HCT116 (cell line): ENCODE data around the gene UBE2E2. TPM values are rescaled to one million over a fixed set of nuclear protein-coding genes. Genes with fewer than 3 reads are reported as not detected.

Experiments
- ATAC-seq: fragments of 200-7000 bp; cut with Tn5 transposase; 2 replicates; pipeline ENCODE4 v1.9.1; 2020; ENCODE audit warnings: mild to moderate bottlenecking, moderate library complexity
- BruUV-seq: library from RNA; stranded (reverse); fragments of 400-500 nt; replicated peaks from 2 replicates; lab custom pipeline; 2021; lab: Mats Ljungman, UMichigan
- CTCF ChIA-PET: fragments of 300-600 bp; sonication (Branson Sonifier 250); formaldehyde crosslinking; loops from one replicate; lab custom pipeline; 2021; ENCODE audit warnings: antibody characterized with exemption; lab: Charles Lee
- POLR2A ChIA-PET: fragments of 300-600, 350-600 bp; sonication (Branson Sonifier 250); formaldehyde crosslinking; loops from one replicate; lab custom pipeline; 2021; ENCODE audit warnings: antibody characterized with exemption; lab: Charles Lee
- RAD21 ChIA-PET, 2 experiments: fragments of 300-600 bp; sonication (Branson Sonifier 250); formaldehyde crosslinking; loops; one replicate each; lab custom pipeline; 2023; ENCODE audit warnings: low total read pairs in 2 of 2; ENCODE audit not compliant: uncharacterized antibody in 2 of 2, unreplicated experiment in 2 of 2, low non-redundant PET in 1 of 2; lab: Charles Lee
- DNase-seq: peaks from one replicate; pipeline ENCODE4 v3.0.0-alpha.2; 2010; ENCODE audit warnings: low read depth, low spot score
- H2AFZ ChIP-seq: fragments of 200-600 bp; shearing (Covaris generic), sonication (generic); 2 replicates; pipeline ENCODE4 v1.6.1; 2017; ENCODE audit warnings: low read depth, mixed run types, mixed read lengths, antibody characterized with exemption, low read length; ENCODE audit not compliant: poor library complexity, severe bottlenecking
- H3K27ac ChIP-seq: 2 replicates; pipeline ENCODE4 v1.5.1; 2012; ENCODE audit warnings: low read depth, low read length
- H3K27me3 ChIP-seq: fragments of 200-600 bp; sonication (generic); 2 replicates; pipeline ENCODE4 v1.6.1; 2016; ENCODE audit warnings: mixed run types, low read length, mixed read lengths; ENCODE audit not compliant: insufficient read depth
- H3K36me3 ChIP-seq, 2 experiments: fragments of 200-500 bp in 1 of 2; fragments of 200-600 bp in 1 of 2; sonication (Bioruptor generic) in 1 of 2; sonication (generic) in 1 of 2; 2 replicates each; pipeline versions ENCODE4 v1.5.1 to v1.6.1; 2014 to 2016; ENCODE audit warnings: low read length in 2 of 2, inconsistent platforms in 1 of 2, mixed read lengths in 1 of 2, mixed run types in 1 of 2; ENCODE audit not compliant: insufficient read depth in 2 of 2, control insufficient read depth in 1 of 2
- H3K4me1 ChIP-seq, 2 experiments: fragments of 200-600 bp in 1 of 2; sonication (generic) in 1 of 2; 2 replicates each; pipeline versions ENCODE4 v1.5.1 to v1.6.1; 2012 to 2017; ENCODE audit warnings: low read length in 2 of 2, inconsistent platforms in 1 of 2, mild to moderate bottlenecking in 1 of 2, mixed read lengths in 1 of 2, mixed run types in 1 of 2, moderate library complexity in 1 of 2; ENCODE audit not compliant: insufficient read depth in 2 of 2, control insufficient read depth in 1 of 2
- H3K4me2 ChIP-seq: fragments of 200-600 bp; sonication (generic); 2 replicates; pipeline ENCODE4 v1.6.1; 2017; ENCODE audit warnings: mixed run types, low read length, mixed read lengths
- H3K4me3 ChIP-seq, 2 experiments: fragments of 200-600 bp in 1 of 2; sonication (generic) in 1 of 2; replicated peaks in 1 of 2; 2 replicates each; pipeline ENCODE4 v1.5.1; 2011 to 2016; ENCODE audit warnings: low read length in 2 of 2, control low read depth in 1 of 2, low read depth in 1 of 2, mild to moderate bottlenecking in 1 of 2, mixed read lengths in 1 of 2, mixed run types in 1 of 2
- H3K79me2 ChIP-seq: fragments of 200-600 bp; sonication (generic); 2 replicates; pipeline ENCODE4 v1.6.1; 2017; ENCODE audit warnings: mild to moderate bottlenecking, mixed run types, low read length, moderate library complexity, mixed read lengths; ENCODE audit not compliant: insufficient read depth
- H3K9ac ChIP-seq: fragments of 200-600 bp; sonication (generic); 2 replicates; pipeline ENCODE4 v1.6.1; 2016; ENCODE audit warnings: low read length, mixed read lengths
- H3K9me2 ChIP-seq: fragments of 200-600 bp; sonication (generic), shearing (Covaris generic); 2 replicates; pipeline ENCODE4 v1.6.1; 2017; ENCODE audit warnings: mixed run types, mild to moderate bottlenecking, moderate library complexity; ENCODE audit not compliant: insufficient read depth
- H3K9me3 ChIP-seq, 2 experiments: fragments of 200-500 bp in 1 of 2; fragments of 200-600 bp in 1 of 2; sonication (Bioruptor generic) in 1 of 2; sonication (generic) in 1 of 2; 2 replicates each; pipeline ENCODE4 v1.6.1; 2014 to 2017; ENCODE audit warnings: low read length in 2 of 2, mixed read lengths in 2 of 2, inconsistent platforms in 1 of 2, low read depth in 1 of 2, mild to moderate bottlenecking in 1 of 2, mixed run types in 1 of 2, moderate library complexity in 1 of 2; ENCODE audit not compliant: control insufficient read depth in 1 of 2, insufficient read depth in 1 of 2
- H4K20me1 ChIP-seq: fragments of 200-600 bp; sonication (generic), shearing (Covaris generic); 2 replicates; pipeline ENCODE4 v1.6.1; 2017; ENCODE audit warnings: mixed run types, mild to moderate bottlenecking, moderate library complexity; ENCODE audit not compliant: insufficient read depth
- CBX3 ChIP-seq: IDR thresholded peaks from 2 replicates; pipeline ENCODE4 v1.6.1; 2012; ENCODE audit warnings: low read depth
- EZH2phosphoT487 ChIP-seq: fragments of 200-600 bp; IDR thresholded peaks from 2 replicates; pipeline ENCODE4 v1.6.1; 2018; ENCODE audit warnings: antibody characterized with exemption, borderline replicate concordance
- FOSL1 ChIP-seq: IDR thresholded peaks from 2 replicates; pipeline ENCODE4 v1.6.1; 2012; ENCODE audit warnings: low read depth
- JUND ChIP-seq: IDR thresholded peaks from 2 replicates; pipeline ENCODE4 v1.6.1; 2012
- POLR2A ChIP-seq: IDR thresholded peaks from 2 replicates; pipeline ENCODE4 v1.7.0; 2011; ENCODE audit warnings: borderline replicate concordance; ENCODE audit not compliant: insufficient read depth, insufficient read length; ENCODE audit errors: extremely low read depth
- SIN3A ChIP-seq: IDR thresholded peaks from 2 replicates; pipeline ENCODE4 v1.6.1; 2012; ENCODE audit warnings: low read depth
- SP1 ChIP-seq: IDR thresholded peaks from 2 replicates; pipeline ENCODE4 v1.6.1; 2012; ENCODE audit warnings: low read depth
- SRF ChIP-seq: IDR thresholded peaks from 2 replicates; pipeline ENCODE4 v1.6.1; 2012; ENCODE audit warnings: low read depth
- ZFX ChIP-seq: fragments of 450-650 bp; IDR thresholded peaks from 2 replicates; pipeline ENCODE4 v1.6.1; 2017
- ZNF274 ChIP-seq: fragments of 200-500 bp; sonication (Bioruptor generic); IDR thresholded peaks from 2 replicates; pipeline ENCODE4 v1.6.1; 2014; ENCODE audit warnings: mild to moderate bottlenecking, low read depth, low read length, inconsistent platforms
- intact Hi-C: fragments of 100-400 bp; cut with micrococcal nuclease; formaldehyde crosslinking; loops from 2 replicates; pipeline ENCODE4 v1.10.0; 2022
- total RNA-seq: library from RNA; stranded (reverse); gene quantifications from one replicate; pipeline ENCODE4 v1.2.1, GENCODE V29; 2021; ENCODE audit not compliant: unreplicated experiment
- TF ChIP-seq, protein P1 (sequence below): IDR thresholded peaks from 2 replicates; pipeline ENCODE4 v1.6.1; 2011; ENCODE audit warnings: mild to moderate bottlenecking, low read length, moderate library complexity; ENCODE audit not compliant: insufficient replicate concordance; ENCODE audit errors: extremely low read depth
- TF ChIP-seq, protein P2 (sequence below): IDR thresholded peaks from 2 replicates; pipeline ENCODE4 v1.6.1; 2012
- TF ChIP-seq, protein P3 (sequence below): IDR thresholded peaks from 2 replicates; pipeline ENCODE4 v1.6.1; 2012

UBE2E2 gene
- total RNA-seq, 1 experiment from 2014 or later = 21.4 TPM

DNA sequence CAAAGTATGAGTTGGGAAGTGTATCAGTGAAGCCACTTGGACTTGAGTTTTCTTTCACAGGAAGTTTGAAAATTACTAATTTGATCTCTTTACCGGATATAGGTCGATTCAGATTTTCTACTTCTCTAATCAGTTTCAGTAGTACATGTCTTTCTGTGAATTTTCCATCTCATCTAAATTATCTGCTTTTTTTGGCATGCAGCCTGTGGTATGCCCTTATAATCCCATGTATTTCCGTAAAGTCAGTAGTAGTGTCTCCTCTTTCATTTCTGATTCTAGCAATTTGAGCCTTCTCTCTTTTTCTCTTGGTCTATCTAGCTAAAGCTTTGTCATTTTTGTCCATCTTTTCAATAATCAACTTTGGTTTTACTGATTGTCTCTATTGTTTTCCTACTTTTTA lies 434.2 kb downstream of the UBE2E2 start:
- H3K27ac ChIP-seq = no peak overlapping the region
- BruUV-seq = no TSS peak
- ChIA-PET POLR2A (no interaction called here), CTCF (no interaction called here), RAD21 (no interaction called here)
- H3K27me3 ChIP-seq = no peaks in the 10 kb centered on the region
- H3K4me1 ChIP-seq = no peaks in the 10 kb centered on the region
- H3K36me3 ChIP-seq = no peaks in the 10 kb centered on the region
- intact Hi-C loops = no loop called here
- no peaks in the 10 kb centered on the region for H3K9me2 ChIP-seq
- no peak overlapping the region for H2AFZ ChIP-seq
- TF ChIP-seq, protein P1, sequence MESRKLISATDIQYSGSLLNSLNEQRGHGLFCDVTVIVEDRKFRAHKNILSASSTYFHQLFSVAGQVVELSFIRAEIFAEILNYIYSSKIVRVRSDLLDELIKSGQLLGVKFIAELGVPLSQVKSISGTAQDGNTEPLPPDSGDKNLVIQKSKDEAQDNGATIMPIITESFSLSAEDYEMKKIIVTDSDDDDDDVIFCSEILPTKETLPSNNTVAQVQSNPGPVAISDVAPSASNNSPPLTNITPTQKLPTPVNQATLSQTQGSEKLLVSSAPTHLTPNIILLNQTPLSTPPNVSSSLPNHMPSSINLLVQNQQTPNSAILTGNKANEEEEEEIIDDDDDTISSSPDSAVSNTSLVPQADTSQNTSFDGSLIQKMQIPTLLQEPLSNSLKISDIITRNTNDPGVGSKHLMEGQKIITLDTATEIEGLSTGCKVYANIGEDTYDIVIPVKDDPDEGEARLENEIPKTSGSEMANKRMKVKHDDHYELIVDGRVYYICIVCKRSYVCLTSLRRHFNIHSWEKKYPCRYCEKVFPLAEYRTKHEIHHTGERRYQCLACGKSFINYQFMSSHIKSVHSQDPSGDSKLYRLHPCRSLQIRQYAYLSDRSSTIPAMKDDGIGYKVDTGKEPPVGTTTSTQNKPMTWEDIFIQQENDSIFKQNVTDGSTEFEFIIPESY = no peak
- no peak for TF ChIP-seq CBX3
- no peak for TF ChIP-seq SRF
- TF ChIP-seq, protein P2, sequence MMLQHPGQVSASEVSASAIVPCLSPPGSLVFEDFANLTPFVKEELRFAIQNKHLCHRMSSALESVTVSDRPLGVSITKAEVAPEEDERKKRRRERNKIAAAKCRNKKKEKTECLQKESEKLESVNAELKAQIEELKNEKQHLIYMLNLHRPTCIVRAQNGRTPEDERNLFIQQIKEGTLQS = no peak
- TF ChIP-seq POLR2A = no peak
- no peak overlapping the region for H3K4me2 ChIP-seq
- H3K4me3 ChIP-seq = no peak overlapping the region
- H4K20me1 ChIP-seq = no peaks in the 10 kb centered on the region
- ATAC-seq = no peak
- no peaks in the 10 kb centered on the region for H3K79me2 ChIP-seq
- no peaks in the 10 kb centered on the region for H3K9me3 ChIP-seq
- no peak overlapping the region for H3K9ac ChIP-seq
- no peak for DNase-seq

DNA sequence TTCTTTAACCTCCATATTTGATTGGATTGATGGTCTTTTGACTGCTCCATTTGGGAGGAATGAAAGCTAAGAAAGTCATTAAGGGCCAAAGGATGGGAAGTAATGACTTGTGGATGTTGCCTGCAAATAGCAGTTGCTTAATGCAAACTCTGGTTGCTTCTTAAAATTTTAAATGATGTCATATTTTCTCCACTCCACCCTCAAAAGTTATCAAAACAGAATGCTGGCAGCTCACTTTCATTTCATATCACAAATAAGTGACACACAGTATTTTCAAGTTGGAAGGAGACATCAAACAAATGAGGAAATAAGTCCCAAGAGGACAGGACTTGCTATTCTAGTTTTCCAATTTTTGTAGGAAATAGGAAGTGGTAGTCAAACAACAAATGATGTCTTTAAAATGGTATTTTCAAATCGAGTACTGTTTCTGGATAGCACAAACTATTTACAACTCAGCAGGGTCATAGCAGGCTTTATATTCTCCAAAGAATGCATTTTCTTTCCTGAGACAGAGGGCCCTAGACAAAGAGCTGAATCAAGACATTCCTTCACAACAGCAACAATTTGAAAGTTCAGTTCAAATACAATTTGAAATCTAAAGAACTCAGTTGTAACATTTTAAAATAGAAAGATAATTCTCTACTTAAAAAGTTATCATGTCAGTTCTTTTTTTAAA lies 437.5 kb downstream of the UBE2E2 start:
- no peak overlapping the region for H3K27ac ChIP-seq
- POLR2A ChIA-PET = interaction anchor here (0.6 kb wide), 1 partner anchor 972 kb away, joined by 4 read pairs; no protein-coding TSS in a partner anchor

More for the DNA sequence above, 437.5 kb downstream of the UBE2E2 start:
- ATAC-seq = no peak
- BruUV-seq = no TSS peak
- no peak for DNase-seq
- intact Hi-C loops = no loop called here
- Histone ChIP-seq H3K36me3 (no peaks in the 10 kb centered on the region), H3K79me2 (no peaks in the 10 kb centered on the region), H3K9ac (no peak overlapping the region), H3K4me1 (no peaks in the 10 kb centered on the region), H3K4me2 (no peak overlapping the region), H2AFZ (no peak overlapping the region), H3K27me3 (no peaks in the 10 kb centered on the region), H3K9me3 (no peaks in the 10 kb centered on the region), H4K20me1 (no peaks in the 10 kb centered on the region), H3K4me3 (no peak overlapping the region), H3K9me2 (no peaks in the 10 kb centered on the region)
- CTCF ChIA-PET = no interaction called here
- TF ChIP-seq EZH2phosphoT487 = no peak
- TF ChIP-seq ZFX = no peak
- TF ChIP-seq, protein P3, sequence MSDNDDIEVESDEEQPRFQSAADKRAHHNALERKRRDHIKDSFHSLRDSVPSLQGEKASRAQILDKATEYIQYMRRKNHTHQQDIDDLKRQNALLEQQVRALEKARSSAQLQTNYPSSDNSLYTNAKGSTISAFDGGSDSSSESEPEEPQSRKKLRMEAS = no peak
- no peak for TF ChIP-seq SIN3A
- no peak for TF ChIP-seq POLR2A
- no peak for TF ChIP-seq FOSL1
- TF ChIP-seq ZNF274 = no peak
- no peak for TF ChIP-seq JUND
- no peak for TF ChIP-seq CBX3
- TF ChIP-seq SP1 = no peak
- RAD21 ChIA-PET = no interaction called here
